Thymus (tissue), 11 donors: ENCODE results near the gene ABI2. TPM values are rescaled to one million over a fixed set of nuclear protein-coding genes. Genes with fewer than 3 reads are reported as not detected.
A peak's percentile ranks its signal among the peaks of the same experiment; 100 is the strongest.

Source experiments
- DNase-seq, 9 donors: peaks; one replicate each; pipeline ENCODE4 v3.0.0-alpha.2; 2013; ENCODE audit warnings: low spot score in 9 of 9, low read depth in 6 of 9, missing footprints in 1 of 9
- H3K27ac ChIP-seq, 2 donors: one replicate each; pipeline ENCODE4 v1.5.1; 2013; ENCODE audit warnings: control low read depth in 1 of 2, low read depth in 1 of 2, low read length in 1 of 2, mild to moderate bottlenecking in 1 of 2, moderate library complexity in 1 of 2
- H3K27me3 ChIP-seq, 2 donors: one replicate each; pipeline ENCODE4 v1.5.1; 2013; ENCODE audit warnings: low read length in 1 of 2; ENCODE audit not compliant: control insufficient read depth in 2 of 2, insufficient read depth in 1 of 2
- H3K36me3 ChIP-seq, 2 donors: one replicate each; pipeline ENCODE4 v1.5.1; 2013; ENCODE audit warnings: low read length in 1 of 2, mild to moderate bottlenecking in 1 of 2, moderate library complexity in 1 of 2; ENCODE audit not compliant: control insufficient read depth in 2 of 2, insufficient read depth in 2 of 2
- H3K4me1 ChIP-seq, 2 donors: one replicate each; pipeline ENCODE4 v1.5.1; 2013; ENCODE audit warnings: low read length in 2 of 2; ENCODE audit not compliant: control insufficient read depth in 2 of 2, insufficient read depth in 2 of 2
- H3K4me3 ChIP-seq, 2 donors: one replicate each; pipeline ENCODE4 v1.5.1; 2013; ENCODE audit warnings: low read length in 2 of 2, control low read depth in 1 of 2, mild to moderate bottlenecking in 1 of 2
- H3K9me3 ChIP-seq, 2 donors: one replicate each; pipeline ENCODE4 v1.5.1; 2013; ENCODE audit warnings: low read length in 1 of 2, mild to moderate bottlenecking in 1 of 2; ENCODE audit not compliant: control insufficient read depth in 2 of 2, insufficient read depth in 1 of 2
- WGBS: extraction: QIAGEN DNeasy Blood & Tissue Kit; methylation state at CpG from one replicate; pipeline ENCODE4 v1.1.7; 2013; 5-methylcytosine and 5-hydroxymethylcytosine counted together
- polyA plus RNA-seq: library from polyadenylated mRNA; stranded (reverse); fragments of 200-250 nt; gene quantifications from one replicate; pipeline ENCODE4 v1.2.3, GENCODE V29; 2013
- total RNA-seq: library from RNA; stranded (reverse); fragments of 120-200 nt; gene quantifications from one replicate; pipeline ENCODE4 v1.2.4, GENCODE V29; 2013
- donor health status: healthy.

Gene ABI2
- total and polyA plus RNA-seq, 2 donors: 15.2 to 19.5 TPM

DNA sequence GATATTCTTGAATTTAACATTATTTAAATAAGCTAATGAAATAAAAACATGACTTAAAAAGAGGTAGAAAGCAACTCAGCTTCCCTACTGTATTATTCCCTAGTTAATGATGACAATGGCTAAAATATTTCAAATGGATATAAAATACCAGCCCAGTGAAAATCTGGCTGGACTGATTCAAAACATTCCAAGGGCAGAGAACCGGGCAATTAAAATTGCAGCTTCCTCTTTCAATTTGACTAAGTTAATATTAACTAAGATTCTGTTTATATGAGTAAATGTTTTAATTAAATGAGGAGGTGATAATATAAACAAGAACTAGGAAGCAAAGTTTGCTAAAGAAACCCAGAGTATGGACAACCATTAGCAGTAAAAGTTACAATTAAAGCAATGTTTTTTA, 141.4 kb downstream of the ABI2 start:
- WGBS: 89% methylated on average over 1 of the region's 1 CpG
- no peak for DNase-seq
- no peak overlapping the region for H3K27ac ChIP-seq

DNA sequence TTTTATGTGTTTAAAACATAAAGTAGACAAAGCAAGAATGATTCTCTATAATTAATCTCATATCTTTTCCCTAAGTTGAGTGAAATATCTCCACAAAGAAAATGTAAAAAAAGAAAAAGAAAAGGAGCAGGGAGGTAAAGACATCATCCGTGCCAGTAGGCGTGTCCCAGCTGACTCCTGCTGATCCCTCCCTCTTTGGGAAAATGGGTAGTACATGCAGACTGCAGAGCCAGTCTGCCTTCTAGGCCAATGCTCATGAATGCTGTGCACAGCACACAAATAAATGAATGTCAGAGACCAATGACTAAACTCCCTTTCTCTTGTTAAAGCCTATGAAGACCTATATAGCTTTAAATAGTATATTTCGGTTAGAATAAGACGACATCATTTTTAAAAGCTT, 142.2 kb downstream of the ABI2 start:
- Histone ChIP-seq H3K36me3 (no peaks in the 10 kb centered on the region), H3K4me1 (no peaks in the 10 kb centered on the region), H3K9me3 (no peaks in the 10 kb centered on the region), H3K27ac (no peak overlapping the region), H3K4me3 (no peak overlapping the region), H3K27me3 (no peaks in the 10 kb centered on the region)
- no peak for DNase-seq
- 98% methylated on average over 4 of the region's 4 CpGs for WGBS

More for the DNA sequence above, 141.4 kb downstream of the ABI2 start:
- no peaks in the 10 kb centered on the region for H3K9me3 ChIP-seq
- no peaks in the 10 kb centered on the region for H3K27me3 ChIP-seq
- H3K4me3 ChIP-seq: no peak overlapping the region
- H3K36me3 ChIP-seq: no peaks in the 10 kb centered on the region
- H3K4me1 ChIP-seq: no peaks in the 10 kb centered on the region

GRCh38 chr2:203471323-203471722, 143.1 kb downstream of the ABI2 start:
- H3K27ac ChIP-seq: no peak overlapping the region
- DNase-seq: no peak
- H3K9me3 ChIP-seq: no peaks in the 10 kb centered on the region
- 98% methylated on average over 5 of the region's 5 CpGs for WGBS
- no peaks in the 10 kb centered on the region for H3K4me1 ChIP-seq
- H3K27me3 ChIP-seq: no peaks in the 10 kb centered on the region
- no peak overlapping the region for H3K4me3 ChIP-seq
- H3K36me3 ChIP-seq: no peaks in the 10 kb centered on the region

- DNase-seq: no peak
- no peak overlapping the region for H3K27ac ChIP-seq
- 95% methylated on average over 2 of the region's 2 CpGs for WGBS
- H3K4me1 ChIP-seq: no peaks in the 10 kb centered on the region
- H3K9me3 ChIP-seq: no peaks in the 10 kb centered on the region
- H3K4me3 ChIP-seq: no peak overlapping the region
- no peaks in the 10 kb centered on the region for H3K36me3 ChIP-seq
- no peaks in the 10 kb centered on the region for H3K27me3 ChIP-seq
Measured at GRCh38 chr2:203476881-203477280, 148.7 kb downstream of the ABI2 start.

GRCh38 chr2:203480623-203481022, 152.4 kb downstream of the ABI2 start:
- no peaks in the 10 kb centered on the region for H3K9me3 ChIP-seq
- no peak overlapping the region for H3K4me3 ChIP-seq
- no peaks in the 10 kb centered on the region for H3K36me3 ChIP-seq
- H3K27me3 ChIP-seq: no peaks in the 10 kb centered on the region
- no peak overlapping the region for H3K27ac ChIP-seq
- peaks cover 5 to 12% of the 10 kb centered on the region in 2 donors for H3K4me1 ChIP-seq
- no peak for DNase-seq
- WGBS: 98% methylated on average over 5 of the region's 5 CpGs

DNA sequence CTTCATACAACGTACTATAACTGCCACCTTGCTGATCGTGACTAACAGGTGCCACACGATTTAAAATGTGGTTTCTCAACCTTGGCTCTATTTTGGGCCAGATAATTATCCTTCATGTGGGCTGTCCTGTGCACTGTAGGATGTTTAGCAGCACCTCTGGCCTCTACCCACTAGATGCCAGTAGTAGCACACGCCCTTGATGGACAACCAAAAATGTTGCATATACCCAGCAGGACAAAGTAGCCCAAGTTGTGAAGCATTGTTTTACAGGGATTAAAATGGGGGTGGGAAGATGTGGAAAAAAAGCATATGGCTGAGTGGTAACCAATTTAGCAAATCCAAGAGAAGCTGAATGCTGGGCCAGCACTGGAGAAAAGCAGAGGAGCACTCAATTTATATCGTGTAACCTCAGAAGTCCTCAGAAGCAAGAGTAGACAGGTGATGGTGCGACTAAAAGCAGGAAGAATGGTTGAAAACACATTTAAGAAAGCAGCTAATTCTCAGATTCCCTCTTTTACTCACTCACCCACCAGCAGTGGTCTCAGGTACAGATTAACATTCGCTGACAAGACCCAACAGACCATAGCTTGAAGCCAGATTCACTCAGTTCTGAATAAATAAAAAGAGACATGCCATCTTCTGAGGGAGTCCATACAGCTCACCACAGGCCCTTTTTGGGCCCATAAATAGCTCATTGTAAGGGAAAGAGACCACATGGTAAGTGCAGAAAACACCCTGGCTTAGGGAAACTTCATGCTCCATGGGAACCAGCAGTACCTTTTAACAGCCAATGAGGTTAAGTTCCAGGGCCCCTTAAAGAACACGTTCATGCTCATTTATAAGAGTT, 156.3 kb downstream of the ABI2 start:
- WGBS: 64% methylated on average over 8 of the region's 8 CpGs
- peak; percentile 33 to 79 (median 46) for DNase-seq
- no peaks in the 10 kb centered on the region for H3K9me3 ChIP-seq

GRCh38 chr2:203489531-203489930, 161.3 kb downstream of the ABI2 start:
- H3K27me3 ChIP-seq: no peaks in the 10 kb centered on the region
- no peak for DNase-seq
- no peak overlapping the region for H3K27ac ChIP-seq
- H3K36me3 ChIP-seq: no peaks in the 10 kb centered on the region
- no peaks in the 10 kb centered on the region for H3K9me3 ChIP-seq
- H3K4me3 ChIP-seq: no peak overlapping the region
- WGBS: 99% methylated on average over 6 of the region's 6 CpGs
- peaks cover 3 to 7% of the 10 kb centered on the region in 2 donors for H3K4me1 ChIP-seq

More for the DNA sequence above, 156.3 kb downstream of the ABI2 start:
- Histone ChIP-seq H3K4me1 (peaks cover 5 to 12% of the 10 kb centered on the region in 2 donors), H3K27me3 (no peaks in the 10 kb centered on the region), H3K27ac (peak overlapping the region; percentile 13 to 33), H3K4me3 (no peak overlapping the region), H3K36me3 (no peaks in the 10 kb centered on the region)

GRCh38 chr2:203490391-203490790, 162.2 kb downstream of the ABI2 start:
- no peak overlapping the region for H3K4me3 ChIP-seq
- no peak for DNase-seq
- no peaks in the 10 kb centered on the region for H3K27me3 ChIP-seq
- WGBS: 97% methylated on average over 3 of the region's 3 CpGs
- H3K9me3 ChIP-seq: no peaks in the 10 kb centered on the region
- H3K4me1 ChIP-seq: no peaks in the 10 kb centered on the region
- H3K36me3 ChIP-seq: no peaks in the 10 kb centered on the region
- no peak overlapping the region for H3K27ac ChIP-seq

- Histone ChIP-seq H3K36me3 (no peaks in the 10 kb centered on the region), H3K9me3 (no peaks in the 10 kb centered on the region), H3K4me1 (no peaks in the 10 kb centered on the region), H3K27ac (no peak overlapping the region), H3K27me3 (no peaks in the 10 kb centered on the region), H3K4me3 (no peak overlapping the region)
- no peak for DNase-seq
- 92% methylated on average over 2 of the region's 2 CpGs for WGBS
Measured at GRCh38 chr2:203492965-203493364, 164.8 kb downstream of the ABI2 start.
